GM18498 (cell line): ENCODE data around the gene RPS29.
A peak's percentile ranks its signal among the peaks of the same experiment; 100 is the strongest.
"Not testable (repeated sequence)": the region's sequence is repeated elsewhere in the genome, so short reads cannot be mapped to it uniquely, and the experiment has no call there.

Source experiments
- ATAC-seq: cut with Tn5 transposase; IDR thresholded peaks from one replicate; pipeline ENCODE4 v1.9.1; 2021; ENCODE audit warnings: mild to moderate bottlenecking, moderate library complexity; ENCODE audit not compliant: unreplicated experiment

The RPS29 gene

DNA sequence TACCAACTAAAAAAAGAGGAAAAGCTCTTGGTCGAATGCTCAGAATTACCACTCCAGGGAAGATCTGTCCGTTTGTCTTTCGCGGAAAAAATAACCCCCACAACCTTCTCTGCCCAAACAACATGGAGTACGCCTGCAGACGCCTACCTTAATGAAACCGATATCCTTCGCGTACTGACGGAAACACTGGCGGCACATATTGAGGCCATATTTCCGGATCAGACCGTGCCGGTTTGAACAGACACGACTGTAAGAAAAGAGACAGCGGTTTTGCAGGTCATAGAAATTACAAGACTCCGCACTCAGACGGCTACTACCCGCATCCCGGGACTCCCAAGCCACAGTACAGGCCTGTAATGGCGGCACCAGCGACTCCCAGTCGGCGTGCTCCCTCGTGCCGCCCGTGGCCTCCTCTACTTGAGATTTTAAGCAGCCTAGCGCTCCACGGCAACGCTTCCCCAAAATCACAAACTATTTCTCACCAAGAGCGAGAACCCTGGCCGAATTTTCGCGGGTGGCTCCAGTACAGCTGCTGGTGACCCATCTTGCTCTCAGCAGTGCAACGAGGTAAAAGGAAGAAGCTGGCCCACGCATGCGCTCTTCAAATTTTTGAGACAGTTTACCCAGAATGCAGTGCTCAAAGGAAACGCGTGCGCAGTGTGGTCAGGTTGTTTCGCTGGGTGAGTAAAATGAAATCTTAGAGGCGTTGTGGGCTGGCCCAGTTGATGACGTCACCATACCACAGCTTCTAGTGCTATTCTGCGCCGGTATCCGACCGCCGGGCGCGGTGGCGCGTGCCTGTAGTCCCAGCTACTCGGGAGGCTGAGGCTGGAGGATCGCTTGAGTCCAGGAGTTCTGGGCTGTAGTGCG is at the start of gene RPS29:
Gene RPS29 (minus strand): TSS at position 578 of the 870 bp plus-strand sequence. CDS start 34 bp downstream, at position 544.
- ATAC-seq: peak; percentile 89

DNA sequence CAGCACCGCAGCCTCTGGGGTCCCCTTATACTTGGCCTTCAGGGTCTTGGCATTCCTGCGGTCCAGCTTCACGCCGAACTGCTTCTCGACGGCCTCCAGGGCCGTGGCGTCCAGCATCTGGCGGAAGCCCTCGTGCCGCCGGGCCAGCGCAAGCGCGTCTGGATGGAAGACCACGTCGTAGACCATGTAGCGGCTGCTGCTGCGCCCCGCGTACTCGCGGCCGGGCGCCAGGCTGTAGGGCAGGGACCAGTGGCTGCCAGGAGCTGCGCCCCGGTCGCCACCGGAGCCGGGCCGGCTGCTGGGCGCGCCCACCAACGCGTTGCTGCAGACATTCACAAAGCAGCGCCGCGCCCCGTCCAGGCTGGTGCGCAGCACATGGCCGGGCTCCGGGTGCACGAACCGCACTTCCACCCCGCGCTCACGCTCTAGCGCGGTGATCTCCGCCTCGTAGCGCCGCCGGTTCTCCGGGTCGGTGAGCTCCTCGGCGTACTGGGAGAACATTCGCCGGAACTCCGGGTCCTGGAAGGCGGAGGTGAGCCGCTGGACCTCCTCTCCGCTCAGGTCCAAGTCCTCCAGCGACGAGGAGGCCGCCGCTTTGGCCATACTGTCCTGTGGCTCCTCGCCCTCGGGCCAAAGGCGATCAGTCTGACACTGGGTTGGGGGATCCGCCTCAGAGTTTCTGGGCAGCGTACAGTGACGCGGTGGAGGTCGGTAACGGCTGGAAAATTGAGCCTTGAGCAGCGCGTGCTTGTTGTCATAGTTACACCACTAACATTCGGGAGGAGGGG is 48.6 kb upstream of the RPS29 start, which contains the start of gene DNAAF2:
Gene DNAAF2 (minus strand): TSS at position 698 of the 788 bp plus-strand sequence. CDS start 95 bp downstream, at position 603.
- peak; percentile 32 for ATAC-seq

DNA sequence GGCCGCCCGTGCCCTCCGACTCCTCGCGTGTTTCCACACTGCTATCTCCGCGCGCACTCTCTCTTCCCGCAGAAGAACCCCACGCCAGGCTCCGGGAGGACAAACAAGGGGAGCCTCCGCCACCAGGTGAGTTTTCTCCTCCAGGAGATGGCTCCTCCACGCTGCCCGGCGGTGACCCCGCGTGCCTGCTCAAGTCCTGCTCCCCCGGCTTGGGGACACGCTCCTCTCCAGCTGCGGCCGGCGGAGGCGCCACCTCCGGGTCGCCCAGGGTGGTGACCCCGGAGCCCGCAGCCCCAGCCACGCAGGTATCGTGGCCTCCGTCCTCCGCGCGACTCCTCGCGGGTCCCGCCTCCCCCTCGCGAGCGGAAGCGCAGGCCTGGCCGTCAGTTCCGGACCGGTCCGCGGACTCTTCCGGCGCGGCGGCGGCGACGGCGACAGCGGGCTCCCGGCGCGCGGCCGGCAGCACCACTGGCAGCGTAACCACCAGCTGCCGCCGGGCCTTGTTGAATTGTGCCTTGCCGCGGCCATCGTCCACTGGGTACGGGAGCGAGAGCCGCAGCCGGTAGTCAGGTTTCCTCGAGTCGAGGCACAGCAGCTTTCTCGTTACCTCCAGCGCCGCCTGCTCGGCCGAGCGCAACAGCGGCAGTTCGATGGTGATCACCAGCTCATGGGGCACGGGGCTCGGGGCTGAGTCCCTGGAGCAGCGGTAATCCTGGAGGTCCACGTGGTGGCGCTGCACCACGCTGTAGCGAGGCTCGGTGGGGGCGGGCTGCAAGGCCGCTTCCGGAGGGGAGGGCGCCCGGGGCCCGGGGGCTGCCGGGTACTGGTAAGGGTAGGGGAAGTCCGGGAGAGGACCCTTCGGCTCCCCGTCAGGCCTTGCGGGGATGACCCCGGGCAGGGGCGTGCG is 47.7 kb upstream of the RPS29 start:
- peak; percentile 83 for ATAC-seq

DNA sequence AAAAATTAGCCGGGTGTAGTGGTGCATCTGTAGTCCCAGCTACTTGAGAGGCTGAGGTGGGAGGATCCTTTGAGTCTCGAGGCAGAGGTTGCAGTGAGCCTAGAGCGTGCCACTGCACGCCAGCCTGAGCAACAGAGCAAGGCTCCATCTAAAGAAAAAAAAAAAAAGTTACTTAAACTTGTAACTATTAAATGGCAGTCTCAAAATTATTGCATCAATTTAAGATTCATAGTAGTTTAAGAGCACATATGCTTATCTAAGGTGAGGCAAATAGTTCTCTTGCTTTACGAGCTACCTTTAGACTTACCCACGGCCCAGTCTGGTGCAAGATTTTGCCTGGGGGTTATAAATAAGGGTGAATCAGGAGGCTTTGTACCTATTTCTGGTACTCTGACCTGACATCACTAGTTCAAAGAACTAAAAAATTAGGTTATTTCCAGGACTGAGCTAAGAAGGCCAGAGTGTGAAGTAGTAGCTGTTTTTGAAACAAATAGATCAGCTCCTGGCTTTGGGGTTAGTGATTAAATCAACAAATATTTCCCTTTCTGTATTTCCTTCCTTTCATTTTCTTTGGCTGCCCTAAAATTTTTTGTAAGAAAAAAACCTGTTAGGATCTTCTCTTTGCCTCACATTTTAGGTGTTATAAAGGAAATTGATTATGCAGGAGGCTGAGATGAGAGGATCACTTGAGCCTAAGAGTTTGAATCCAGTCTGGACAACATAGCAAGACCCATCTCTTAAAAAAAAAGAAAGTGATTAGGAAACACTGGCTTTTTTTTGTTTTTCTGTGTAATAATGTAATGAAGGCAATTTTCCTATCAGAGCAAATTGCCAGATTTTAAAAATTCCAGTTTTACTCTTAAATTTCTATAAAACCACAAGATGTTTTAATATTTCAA is 38.0 kb upstream of the RPS29 start:
- ATAC-seq: no peak

DNA sequence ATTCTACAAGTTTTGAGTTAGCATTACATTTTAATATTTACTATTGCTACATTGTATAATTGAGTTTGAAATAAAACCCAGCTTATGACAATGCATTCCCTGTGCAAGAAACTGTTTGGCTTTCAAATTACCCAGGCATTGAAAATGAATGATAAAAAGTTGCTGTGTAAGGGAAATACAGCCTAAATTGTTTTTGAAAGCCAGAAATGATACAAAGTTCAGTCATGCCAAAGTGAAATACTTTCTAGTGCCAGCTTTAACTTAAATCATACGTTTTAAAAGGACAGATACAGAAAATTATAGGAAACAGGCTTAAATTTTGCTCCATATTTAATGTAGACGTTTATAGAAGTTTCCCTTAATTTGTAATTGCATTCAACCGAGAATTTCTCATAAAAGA is 37.2 kb upstream of the RPS29 start:
- no peak for ATAC-seq

DNA sequence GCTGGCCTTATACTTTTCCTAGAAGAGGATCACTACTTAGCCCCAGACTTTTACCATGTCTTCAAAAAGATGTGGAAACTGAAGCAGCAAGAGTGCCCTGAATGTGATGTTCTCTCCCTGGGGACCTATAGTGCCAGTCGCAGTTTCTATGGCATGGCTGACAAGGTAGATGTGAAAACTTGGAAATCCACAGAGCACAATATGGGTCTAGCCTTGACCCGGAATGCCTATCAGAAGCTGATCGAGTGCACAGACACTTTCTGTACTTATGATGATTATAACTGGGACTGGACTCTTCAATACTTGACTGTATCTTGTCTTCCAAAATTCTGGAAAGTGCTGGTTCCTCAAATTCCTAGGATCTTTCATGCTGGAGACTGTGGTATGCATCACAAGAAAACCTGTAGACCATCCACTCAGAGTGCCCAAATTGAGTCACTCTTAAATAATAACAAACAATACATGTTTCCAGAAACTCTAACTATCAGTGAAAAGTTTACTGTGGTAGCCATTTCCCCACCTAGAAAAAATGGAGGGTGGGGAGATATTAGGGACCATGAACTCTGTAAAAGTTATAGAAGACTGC is 35.9 kb upstream of the RPS29 start:
- ATAC-seq: no peak

DNA sequence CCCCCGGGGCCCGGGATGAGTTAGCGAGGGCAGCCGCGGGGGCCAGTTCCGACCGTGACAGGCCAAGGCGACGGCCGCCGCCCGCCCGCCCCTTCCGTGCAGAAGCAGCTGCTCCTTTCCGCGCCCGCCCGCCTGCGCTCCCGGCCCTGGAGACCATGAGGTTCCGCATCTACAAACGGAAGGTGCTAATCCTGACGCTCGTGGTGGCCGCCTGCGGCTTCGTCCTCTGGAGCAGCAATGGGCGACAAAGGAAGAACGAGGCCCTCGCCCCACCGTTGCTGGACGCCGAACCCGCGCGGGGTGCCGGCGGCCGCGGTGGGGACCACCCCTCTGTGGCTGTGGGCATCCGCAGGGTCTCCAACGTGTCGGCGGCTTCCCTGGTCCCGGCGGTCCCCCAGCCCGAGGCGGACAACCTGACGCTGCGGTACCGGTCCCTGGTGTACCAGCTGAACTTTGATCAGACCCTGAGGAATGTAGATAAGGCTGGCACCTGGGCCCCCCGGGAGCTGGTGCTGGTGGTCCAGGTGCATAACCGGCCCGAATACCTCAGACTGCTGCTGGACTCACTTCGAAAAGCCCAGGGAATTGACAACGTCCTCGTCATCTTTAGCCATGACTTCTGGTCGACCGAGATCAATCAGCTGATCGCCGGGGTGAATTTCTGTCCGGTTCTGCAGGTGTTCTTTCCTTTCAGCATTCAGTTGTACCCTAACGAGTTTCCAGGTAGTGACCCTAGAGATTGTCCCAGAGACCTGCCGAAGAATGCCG is 35.1 kb upstream of the RPS29 start:
- ATAC-seq: peak; percentile 33

DNA sequence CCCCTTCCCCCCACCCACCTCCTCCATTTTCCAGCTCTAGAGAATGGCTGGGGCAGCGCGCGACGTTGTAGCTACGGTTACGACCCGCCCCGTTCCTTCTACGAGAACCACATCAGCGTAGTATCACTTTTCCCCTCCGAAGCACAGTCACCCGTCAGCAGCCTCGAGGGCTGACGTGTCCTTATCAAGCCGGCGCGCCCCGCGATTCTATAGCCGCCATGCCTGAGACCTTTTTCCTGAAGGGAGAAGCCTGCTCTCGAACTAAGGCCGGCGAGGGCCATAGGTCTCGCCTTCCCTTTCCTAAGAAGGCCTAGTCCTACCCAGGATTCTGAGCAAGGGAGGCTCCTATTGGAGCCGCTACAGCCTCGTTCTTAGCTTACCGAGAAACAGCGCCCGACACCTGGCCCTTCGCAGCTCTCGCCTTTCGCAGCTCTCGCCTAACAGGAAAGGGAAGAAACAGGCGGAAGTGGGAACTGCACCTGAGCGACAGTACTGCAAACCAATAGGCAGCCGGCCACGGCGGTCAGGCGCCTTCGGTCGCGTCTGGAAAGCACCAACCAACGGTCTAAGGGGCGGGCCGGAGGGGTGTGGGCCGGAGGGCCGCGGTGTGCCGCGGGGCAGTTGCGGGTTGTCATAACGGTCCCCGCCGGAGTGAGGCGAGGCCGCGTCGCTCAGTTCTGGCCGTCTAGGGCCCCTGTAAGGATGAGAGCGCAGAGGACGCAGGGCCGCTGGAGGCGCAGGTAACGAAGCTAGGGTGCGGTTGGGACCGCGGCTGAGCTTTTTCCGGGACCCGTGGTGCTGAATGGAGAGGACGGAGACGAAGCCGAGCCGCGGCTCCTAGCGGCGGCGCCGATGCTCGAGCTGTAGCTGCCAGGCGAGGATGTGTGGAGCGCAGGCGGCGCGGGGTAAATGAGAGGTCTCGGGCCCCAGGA is 34.3 kb upstream of the RPS29 start, which contains the start of the genes MGAT2 and RPL36AL:
Gene MGAT2 (plus strand): TSS at position 618 of the 932 bp plus-strand sequence. CDS start 470 bp downstream, outside the sequence.
Gene RPL36AL (minus strand): TSS at position 445 of the 932 bp plus-strand sequence. CDS start 1,522 bp downstream, outside the sequence.
- ATAC-seq: peak; percentile 95

DNA sequence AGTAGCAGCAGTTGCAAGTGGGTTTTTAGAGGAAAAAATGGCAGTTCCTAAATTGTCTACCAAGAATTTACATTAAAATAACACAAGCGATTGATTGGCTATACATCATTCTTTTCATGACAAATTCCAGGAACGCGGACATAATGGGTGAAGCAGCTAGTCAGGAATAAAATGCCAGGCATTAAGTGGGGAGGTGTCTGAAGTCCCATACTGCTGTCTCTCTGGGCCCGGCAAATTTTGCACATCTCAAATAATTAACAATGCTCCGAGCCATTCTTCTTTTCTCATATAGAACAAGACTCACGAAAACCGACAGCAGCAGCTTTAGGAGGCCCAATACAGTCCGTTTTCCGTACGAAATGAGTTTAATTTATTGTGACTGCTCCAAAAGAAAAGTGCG is 33.5 kb upstream of the RPS29 start:
- ATAC-seq: no peak

DNA sequence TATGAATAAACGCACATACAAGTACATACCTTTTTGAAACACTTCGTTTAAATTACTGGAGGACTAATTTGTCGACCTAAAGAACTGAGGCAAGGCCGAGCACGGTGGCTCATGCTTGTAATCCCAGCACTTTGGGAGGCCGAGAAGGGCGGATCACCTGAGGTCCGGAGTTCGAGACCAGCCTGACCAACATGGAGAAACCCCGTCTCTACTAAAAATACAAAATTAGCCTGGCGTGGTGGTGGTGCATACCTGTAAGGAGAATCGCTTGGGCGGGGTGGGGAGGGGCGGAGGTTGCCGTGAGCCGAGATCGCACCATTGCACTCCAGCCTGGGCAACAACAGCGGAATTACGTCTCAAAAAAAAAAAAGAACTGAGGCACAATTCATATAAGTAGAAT is 33.1 kb upstream of the RPS29 start:
- ATAC-seq: not testable (repeated sequence)

DNA sequence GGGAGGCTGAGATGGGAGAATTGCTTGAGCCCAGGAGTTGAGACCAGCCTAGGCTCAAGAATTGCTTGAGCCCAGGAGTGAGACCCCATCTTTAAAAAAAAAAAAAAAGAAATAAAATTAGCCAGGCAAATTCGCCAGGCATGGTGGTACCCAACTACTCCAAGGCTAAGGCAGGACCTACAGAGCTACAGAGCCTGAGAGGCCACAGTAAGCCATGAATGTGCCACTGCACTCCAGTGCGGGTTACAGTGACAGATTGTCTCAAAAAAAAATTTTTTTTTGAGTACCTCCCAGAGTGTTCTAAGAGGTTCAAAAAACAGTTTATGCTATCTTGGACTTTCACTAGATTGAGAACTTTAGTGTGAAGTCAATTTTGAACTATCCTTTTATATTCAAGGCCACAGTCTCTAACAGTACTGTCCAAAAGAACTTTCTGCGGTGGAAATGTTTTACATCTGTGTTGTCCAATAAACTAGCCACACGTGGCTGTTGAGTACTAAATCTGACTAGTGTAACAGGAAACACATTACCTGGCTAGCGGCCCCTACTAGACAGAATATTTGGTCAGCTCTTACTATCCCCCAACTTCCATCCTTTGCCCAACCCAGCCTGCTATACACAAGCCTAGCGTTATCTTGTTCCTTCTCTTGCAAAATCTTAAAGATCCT is 31.8 kb upstream of the RPS29 start:
- ATAC-seq: no peak

DNA sequence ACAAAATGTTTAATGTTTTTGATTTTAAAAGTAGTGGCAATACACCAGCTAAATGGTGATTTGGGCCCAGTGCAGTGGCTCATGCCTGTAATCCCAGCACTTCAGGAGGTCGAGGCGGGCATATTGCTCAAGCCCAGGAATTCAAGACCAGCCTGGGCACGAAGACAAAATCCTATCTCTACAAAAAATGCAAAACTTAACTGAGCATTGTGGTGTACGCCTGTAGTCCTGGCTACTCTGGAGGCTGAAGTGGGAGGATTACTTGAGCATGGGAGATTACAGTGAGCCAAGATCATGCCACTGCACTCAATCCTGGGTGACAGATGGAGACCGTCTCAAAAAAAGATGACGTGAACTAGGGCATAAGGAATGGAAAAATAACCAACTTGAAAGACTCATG is 29.6 kb upstream of the RPS29 start:
- ATAC-seq: no peak

DNA sequence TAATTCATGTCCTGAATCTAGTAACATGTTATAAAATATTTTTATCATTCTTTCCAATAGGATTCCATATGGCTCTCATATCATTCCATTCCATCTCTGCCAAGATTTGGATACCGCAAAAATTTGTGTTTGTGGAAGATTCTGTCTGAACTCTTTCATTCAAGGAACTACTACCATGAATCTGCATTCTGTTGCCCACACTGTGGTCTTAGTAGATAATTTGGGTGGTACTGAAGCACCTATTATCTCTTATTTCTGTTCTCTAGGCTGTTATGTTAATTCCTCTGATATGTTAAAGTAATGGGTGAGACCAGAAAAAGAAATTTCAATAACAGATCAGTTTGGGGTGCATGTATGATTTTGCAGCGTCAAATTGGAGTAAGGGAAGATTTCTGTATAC is 28.0 kb upstream of the RPS29 start:
- no peak for ATAC-seq

DNA sequence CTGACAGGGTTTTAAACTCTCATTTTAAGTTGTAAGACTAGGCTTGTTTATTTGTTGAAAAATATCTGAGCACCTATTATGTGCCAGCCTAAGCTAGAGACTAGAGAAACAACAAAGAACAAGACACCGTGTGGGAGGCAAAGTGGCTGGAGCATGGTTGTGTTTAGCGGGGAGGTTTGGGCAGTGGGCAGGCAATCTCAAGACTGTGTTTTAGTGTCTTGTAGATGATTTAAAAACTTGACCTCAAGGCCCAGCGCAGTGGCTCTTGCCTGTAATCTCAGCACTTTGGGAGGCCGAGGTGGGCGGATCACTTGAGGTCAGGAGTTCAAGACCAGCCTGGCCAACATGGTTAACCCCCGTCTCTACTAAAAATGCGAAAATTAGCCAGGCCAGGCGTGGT is 26.5 kb upstream of the RPS29 start:
- ATAC-seq: no peak

DNA sequence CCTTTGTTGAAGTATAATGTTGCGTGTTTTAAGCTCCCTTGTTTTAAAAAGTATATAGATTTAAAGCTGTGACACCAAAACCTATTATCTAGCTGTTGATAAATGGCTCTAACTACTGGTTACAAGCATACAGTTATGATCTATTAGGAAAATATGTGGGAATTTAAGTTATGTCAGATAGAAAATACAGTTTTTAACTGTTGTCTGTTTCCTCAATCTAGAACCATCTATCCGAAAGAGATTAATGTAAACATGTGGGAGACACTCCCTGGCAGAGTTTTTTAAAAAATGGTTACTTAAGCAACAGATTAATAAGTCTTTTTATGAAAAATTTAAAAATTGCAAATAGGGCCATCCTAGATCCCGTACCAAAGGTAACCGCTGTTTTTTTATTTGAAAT is 26.1 kb upstream of the RPS29 start:
- ATAC-seq: no peak

DNA sequence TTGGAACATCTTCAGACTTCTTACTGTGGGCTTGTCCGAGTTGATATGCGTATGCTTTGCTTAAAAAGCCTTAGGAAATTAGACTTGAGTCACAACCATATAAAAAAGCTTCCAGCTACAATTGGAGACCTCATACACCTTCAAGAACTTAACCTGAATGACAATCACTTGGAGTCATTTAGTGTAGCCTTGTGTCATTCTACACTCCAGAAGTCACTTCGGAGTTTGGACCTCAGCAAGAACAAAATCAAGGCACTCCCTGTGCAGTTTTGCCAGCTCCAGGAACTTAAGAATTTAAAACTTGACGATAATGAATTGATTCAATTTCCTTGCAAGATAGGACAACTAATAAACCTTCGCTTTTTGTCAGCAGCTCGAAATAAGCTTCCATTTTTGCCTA is 21.4 kb upstream of the RPS29 start:
- no peak for ATAC-seq
